AG04449 (cell line): ENCODE results near the gene AHSG.

Experiments used
- CTCF ChIA-PET: fragments of 350-600 bp; formaldehyde crosslinking; extraction: SDS; loops from one replicate; lab custom pipeline; 2021; ENCODE audit warnings: antibody characterized with exemption; lab: Yijun Ruan, JAX
- POLR2A ChIA-PET: fragments of 400-600, 350-600 bp; formaldehyde crosslinking; extraction: SDS; loops from one replicate; lab custom pipeline; 2020; ENCODE audit warnings: antibody characterized with exemption, inconsistent platforms; lab: Yijun Ruan, JAX
- DNase-seq: peaks from one replicate; pipeline ENCODE4 v3.0.0-alpha.2; 2010; ENCODE audit warnings: low read depth, low spot score
- H3K4me3 ChIP-seq: 2 replicates; pipeline ENCODE4 v1.5.1; 2011; ENCODE audit warnings: low read depth, mild to moderate bottlenecking, control low read depth, low read length
- CTCF ChIP-seq: IDR thresholded peaks from one replicate; pipeline ENCODE4 v1.5.1; 2011; ENCODE audit warnings: mild to moderate bottlenecking, moderate library complexity, low read length, control low read depth, inconsistent platforms; ENCODE audit not compliant: insufficient read depth; ENCODE audit errors: missing control alignments

AHSG gene

GRCh38 chr3:186570096-186570940 is 42.5 kb upstream of the AHSG start, which contains the start of gene DNAJB11:
Gene DNAJB11 (plus strand): TSS chr3:186570720. CDS start chr3:186570898, 178 bp downstream.
- CTCF ChIA-PET: interaction anchor here (1.1 to 7.1 kb wide), 5 partner anchors 25 to 588 kb away, joined by 3 to 60 read pairs (median 4); no protein-coding TSS in a partner anchor
- peak within 1 kb of the TSS; percentile 93 for H3K4me3 ChIP-seq
- DNase-seq: peak; percentile 99
- TF ChIP-seq CTCF: no peak
- POLR2A ChIA-PET: interaction anchor here (0.6 to 1.4 kb wide), 4 partner anchors 15 to 611 kb away, joined by 3 to 11 read pairs (median 4); partner anchors contain the start of gene EIF4A2

GRCh38 chr3:186570941-186571643 is 41.8 kb upstream of the AHSG start:
- DNase-seq: no peak
- peak overlapping the region; percentile 93 for H3K4me3 ChIP-seq
- TF ChIP-seq CTCF: no peak
- ChIA-PET CTCF (interaction anchor here (1.0 to 7.1 kb wide), 7 partner anchors 26 to 588 kb away, joined by 3 to 60 read pairs (median 4); no protein-coding TSS in a partner anchor), POLR2A (interaction anchor here (1.3 to 1.4 kb wide), 2 partner anchors 14 to 213 kb away, joined by 5 to 11 read pairs; partner anchors contain the start of gene EIF4A2)

GRCh38 chr3:186571644-186572013 is 41.2 kb upstream of the AHSG start:
- no peak for TF ChIP-seq CTCF
- ChIA-PET POLR2A (no interaction called here), CTCF (interaction anchor here (1.0 to 7.1 kb wide), 5 partner anchors 11 to 250 kb away, joined by 3 to 60 read pairs (median 5); no protein-coding TSS in a partner anchor)
- H3K4me3 ChIP-seq: peak overlapping the region; percentile 93
- DNase-seq: no peak

GRCh38 chr3:186577521-186577920 is 35.3 kb upstream of the AHSG start:
- ChIA-PET CTCF (interaction anchor here (1.0 to 1.7 kb wide), 3 partner anchors 38 to 244 kb away, joined by 3 to 5 read pairs (median 3); no protein-coding TSS in a partner anchor), POLR2A (no interaction called here)
- DNase-seq: no peak
- no peak overlapping the region for H3K4me3 ChIP-seq
- TF ChIP-seq CTCF: no peak

GRCh38 chr3:186580785-186581184 is 32.1 kb upstream of the AHSG start:
- ChIA-PET POLR2A (no interaction called here), CTCF (interaction anchor here (1.1 to 16.7 kb wide), 2 partner anchors 35 to 40 kb away, joined by 3 to 123 read pairs; partner anchors contain the start of gene AHSG)
- TF ChIP-seq CTCF: no peak
- no peak overlapping the region for H3K4me3 ChIP-seq
- DNase-seq: no peak
